A172 (cell line): ENCODE data around the gene NATD1. TPM values are rescaled to one million over a fixed set of nuclear protein-coding genes. Genes with fewer than 3 reads are reported as not detected.
"Not testable (repeated sequence)": the region's sequence is repeated elsewhere in the genome, so short reads cannot be mapped to it uniquely, and the experiment has no call there.

Experiments used
- DNase-seq: peaks from one replicate; pipeline ENCODE4 v3.0.0-alpha.2; 2015; ENCODE audit warnings: low spot score
- total RNA-seq: library from RNA; depleted of rRNA; stranded (reverse); fragments of >200 nt; shearing (Covaris generic); gene quantifications from 2 replicates; pipeline ENCODE4 v1.2.3, GENCODE V29; 2014

Gene NATD1
- total RNA-seq, 1 experiment from 2014 or later: 1.9 TPM

DNA sequence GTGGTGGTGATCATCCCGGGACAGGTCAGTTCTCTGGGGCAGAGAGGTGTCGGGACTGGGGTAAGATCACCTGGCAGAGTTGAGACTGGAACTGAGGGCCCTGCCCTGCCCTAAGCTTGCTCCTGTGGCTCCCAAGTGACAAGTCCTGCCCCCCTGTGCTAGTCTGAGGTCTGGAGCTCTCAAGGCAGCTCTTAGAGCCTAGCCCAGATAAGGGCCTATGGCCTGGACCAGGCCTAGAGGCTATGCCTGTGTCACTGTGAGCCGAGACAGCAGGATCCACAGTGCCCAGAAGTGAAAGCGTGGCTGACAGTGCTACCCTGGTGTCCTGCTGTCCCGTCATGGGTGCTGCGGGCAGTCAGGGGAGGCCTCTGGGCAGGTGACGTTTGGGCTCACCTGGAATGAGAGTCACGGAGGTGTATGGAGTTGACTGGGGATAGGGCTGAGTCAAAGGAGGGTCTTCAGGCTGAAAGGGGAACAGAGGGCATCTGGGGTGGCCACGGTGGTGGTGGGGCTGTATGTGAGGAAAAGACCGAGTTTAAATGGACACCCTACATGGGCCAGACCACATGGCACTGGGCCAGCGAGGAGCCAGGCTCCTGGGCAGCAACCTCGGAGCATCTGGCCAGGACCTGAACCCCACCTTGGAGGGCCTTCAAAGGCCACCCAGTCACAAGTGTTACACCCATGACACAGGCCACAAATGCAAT is 5.5 kb downstream of the NATD1 start:
- no peak for DNase-seq

DNA sequence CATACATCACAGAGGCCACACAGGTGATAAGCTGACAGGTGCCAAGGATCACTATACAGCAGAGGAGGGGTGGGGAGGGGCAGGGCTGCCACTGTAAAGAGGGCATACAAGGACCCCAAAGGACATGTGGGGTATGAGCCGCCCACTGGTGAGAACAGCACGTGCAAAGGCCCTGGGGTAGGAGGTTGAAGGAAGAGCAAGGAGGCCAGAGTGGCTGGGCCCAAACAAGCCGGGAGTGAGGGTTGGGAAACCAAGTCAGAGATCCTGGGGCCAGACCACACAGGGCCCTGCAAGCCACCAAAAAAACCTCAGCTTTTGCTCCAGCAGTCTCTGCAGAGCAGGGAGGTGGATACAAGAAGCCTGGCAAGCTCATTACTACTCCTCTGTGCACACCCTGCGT is 6.5 kb downstream of the NATD1 start:
- DNase-seq: no peak

DNA sequence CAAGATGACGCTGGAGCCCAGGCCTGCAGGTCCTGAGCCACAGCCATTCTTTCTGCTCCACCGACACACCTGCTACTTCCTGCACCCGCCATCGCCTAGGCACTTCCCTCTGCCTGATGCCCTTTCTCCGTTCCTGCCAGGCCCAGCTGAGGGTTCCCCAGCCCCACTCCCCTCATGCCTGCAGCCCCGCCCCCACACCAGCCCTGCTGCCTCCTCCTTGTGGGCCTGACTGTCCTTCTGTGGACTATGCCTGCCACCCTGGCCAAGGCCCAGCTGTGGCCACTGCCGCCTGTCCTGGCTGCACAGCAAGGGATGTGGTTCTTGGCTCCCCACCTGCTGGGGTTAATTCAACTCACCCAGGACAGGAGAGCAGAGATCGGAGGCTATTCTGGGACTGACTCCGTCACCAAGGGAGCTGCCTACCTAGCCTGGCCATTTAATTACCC is 7.5 kb downstream of the NATD1 start:
- DNase-seq: no peak

DNA sequence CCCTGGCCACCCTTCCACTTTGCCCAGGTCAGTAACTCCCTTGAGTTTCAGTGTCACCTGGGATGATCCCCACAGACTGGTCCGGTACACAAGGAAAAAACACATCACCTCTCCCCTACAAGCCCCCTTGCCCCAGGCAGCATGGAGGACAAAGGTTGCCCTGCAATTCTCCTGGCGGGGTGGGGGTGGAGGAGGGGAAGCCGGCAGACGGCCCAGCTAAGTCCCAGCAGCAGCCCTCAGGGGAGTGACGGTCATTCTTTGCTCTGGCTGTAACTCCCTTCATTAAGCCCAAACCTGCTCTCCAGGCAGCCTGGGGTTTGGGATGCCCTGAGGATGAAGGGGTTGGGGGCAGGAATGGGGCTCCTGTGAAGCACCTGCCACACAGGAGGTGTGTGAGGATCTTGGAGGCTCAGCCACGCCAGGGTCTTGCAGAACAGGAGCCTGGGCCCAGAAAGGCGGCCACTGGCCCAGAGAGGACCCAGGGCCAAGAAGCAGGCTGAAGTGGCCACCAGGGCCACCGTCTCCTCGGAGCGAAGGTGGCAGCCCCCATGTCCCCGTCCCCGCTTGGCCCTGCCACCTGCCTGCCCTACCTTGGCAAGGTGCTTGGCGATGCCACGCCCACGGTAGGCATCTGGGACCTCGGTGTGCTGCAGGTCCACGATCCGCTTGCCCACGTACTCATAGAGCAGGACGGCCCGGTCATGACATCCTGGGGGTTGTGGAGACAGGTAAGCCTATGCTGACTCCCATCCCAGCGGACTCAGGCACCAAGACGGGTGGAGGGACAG is 9.5 kb downstream of the NATD1 start:
- no peak for DNase-seq

DNA sequence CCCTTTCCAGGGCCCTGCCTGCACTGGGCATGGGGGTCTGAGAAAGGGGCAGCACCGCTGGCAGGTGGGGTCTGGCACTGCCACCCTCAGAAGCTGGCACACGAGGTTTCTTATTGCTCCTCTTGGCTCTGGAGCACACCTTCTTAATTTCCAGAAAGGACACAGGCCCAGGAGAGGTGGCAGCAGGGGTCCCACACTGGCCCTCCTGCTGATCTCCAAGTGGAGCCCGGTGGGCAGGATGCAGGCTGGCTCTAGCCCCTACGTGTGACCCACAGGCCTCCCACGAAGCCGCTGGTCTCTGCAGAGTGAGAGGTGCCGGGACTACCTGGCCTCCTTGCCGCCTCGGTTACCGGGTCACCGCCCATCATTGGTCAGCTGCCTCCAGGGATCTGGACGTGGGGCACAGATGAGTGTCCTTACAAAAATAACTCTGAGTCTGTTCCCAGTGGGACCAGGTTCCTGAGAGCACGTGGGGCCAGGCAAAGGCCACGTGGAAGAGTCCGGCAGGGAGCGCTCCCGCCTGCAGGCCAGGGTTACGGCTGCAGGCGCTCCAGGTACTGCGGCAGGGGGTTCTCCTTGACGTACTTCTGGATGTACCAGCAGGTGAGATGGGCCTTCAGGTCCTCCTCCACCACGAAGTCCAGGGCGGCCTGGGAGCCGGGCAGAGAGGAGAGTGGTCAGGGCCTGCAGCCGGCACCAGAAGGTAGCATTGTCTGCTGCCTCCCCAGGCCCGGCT is 10.3 kb downstream of the NATD1 start:
- no peak for DNase-seq

DNA sequence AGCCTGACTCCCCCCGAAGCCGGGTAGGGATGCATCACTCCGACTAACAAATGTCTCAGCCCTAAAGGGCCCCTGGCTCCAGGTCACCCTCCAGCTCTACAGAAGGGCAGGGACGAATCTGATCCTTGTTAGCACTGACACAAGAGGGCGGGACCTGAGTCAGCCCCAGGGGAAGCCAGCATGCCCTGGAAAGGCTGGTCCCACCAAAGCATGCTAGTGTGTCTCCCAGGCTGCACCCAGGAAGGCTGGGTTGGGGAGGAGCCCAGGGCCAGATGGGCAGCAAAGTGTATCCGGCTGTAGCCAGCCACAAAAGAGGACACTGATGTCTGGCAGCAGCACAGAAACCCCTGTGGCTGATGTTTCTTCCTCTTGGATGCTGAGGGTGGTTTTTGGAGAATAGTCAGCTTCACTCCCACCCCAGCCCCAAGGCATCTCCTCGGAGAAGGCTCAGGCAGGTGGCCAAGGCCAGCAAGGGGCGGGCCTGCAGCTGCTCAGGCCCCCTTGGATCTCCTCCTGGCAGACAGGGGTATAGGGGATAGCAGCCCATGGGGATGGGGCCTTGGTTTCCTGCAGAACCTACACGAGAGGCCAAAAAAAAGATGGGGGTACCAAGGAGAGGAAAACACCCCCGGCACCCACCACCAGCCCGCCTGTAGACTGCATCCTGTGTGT is 11.0 kb downstream of the NATD1 start:
- no peak for DNase-seq

DNA sequence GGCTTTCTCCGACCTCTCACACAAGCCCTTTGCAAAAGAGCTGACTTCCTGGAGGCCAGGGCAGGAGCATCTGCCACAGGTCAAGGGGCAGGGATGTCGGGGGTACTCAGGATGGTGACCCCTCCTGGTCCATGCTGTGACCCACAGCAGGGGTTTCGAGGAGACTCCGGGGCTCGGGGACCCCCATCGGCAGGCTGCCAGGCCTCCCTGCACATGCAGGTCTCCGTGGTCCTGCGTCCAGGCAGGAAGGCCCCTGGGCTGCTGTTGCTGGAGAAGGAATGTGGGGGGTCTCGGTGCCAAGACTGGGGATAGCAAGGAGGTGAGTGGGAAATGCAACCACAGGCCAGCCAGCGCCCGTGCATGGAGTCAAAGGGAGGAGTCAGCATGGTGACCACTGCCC is 11.6 kb downstream of the NATD1 start:
- no peak for DNase-seq

DNA sequence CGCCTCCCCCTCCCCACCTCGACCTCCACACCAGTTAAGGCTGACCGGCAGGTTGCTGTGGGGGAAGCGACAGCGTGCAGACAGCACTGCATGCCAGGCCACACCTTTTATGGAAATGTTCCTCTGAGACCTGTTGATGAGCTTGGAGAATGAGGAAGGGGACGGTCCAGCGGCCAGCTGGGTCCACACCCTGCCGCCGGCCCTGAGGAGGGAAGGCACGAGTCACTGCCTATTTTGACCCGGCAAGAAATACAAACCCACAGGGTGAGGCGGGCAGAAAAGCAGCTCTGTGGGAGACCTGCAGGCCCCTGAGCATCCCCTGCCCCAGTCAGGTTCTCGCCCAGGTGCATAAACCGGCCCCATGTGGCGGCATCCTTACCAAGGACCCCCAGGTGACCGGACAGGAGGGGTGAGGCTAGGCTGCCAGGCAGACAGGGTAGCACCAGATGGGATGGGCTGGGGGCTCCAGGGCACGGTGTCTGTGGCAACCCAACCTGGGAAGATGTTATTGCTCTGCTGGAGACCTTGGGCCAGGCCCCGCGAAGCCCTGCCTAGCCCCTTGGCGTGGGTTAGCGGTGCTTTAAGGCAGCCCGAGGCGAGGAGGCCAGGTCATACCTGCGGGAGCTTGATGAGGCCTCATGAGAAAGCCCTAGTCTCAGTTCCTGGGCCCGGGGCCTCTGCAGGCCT is 12.7 kb downstream of the NATD1 start:
- no peak for DNase-seq

DNA sequence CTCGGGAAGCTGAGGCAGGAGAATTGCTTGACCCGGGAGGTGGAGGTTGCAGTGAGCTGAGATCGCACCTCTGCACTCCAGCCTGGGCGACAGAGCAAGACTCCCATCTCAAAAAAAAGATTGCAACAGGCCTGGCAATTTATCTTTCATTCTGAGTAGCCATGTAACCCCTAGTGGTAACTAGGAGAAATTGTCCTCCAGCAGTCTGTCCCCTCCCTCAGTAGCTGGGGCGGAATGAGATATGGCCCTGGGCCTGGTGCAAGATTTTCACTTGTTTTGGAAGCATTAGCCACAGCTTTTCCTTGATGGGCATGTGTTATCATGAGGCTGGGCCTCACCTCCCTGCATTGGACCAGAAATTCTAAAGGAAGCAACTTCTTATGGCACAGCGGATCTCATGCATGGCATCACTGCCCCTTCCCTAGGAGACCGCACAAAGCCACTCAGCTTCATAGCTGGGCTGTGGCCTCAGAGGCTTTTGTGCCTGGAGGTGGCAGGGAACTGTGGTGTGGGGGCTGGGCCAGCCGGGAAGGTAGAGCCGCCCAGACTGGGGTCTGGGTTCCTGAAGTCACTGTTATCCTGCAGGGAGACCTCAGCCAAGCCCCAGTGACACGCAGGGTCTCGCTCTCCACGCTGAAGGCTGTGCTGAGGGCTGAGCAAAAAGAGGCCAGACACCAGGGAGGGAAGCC is 13.4 kb downstream of the NATD1 start:
- no peak for DNase-seq

DNA sequence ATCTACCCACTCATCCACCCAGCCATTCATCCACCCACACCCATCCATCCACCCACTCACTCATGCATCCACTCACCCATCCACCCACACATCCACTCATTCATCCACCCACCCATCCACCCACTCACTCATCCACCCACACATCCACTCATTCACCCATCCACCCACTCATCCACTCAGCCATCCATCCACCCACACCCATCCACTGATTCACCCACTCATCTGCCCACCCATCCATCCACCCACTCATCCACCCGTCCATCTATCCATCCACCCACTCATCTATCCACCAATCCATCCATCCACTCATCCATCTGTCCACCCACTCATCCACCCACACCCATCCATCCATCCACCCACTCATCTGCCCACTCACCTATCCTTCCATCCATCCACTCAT is 17.3 kb downstream of the NATD1 start:
- DNase-seq: no peak

DNA sequence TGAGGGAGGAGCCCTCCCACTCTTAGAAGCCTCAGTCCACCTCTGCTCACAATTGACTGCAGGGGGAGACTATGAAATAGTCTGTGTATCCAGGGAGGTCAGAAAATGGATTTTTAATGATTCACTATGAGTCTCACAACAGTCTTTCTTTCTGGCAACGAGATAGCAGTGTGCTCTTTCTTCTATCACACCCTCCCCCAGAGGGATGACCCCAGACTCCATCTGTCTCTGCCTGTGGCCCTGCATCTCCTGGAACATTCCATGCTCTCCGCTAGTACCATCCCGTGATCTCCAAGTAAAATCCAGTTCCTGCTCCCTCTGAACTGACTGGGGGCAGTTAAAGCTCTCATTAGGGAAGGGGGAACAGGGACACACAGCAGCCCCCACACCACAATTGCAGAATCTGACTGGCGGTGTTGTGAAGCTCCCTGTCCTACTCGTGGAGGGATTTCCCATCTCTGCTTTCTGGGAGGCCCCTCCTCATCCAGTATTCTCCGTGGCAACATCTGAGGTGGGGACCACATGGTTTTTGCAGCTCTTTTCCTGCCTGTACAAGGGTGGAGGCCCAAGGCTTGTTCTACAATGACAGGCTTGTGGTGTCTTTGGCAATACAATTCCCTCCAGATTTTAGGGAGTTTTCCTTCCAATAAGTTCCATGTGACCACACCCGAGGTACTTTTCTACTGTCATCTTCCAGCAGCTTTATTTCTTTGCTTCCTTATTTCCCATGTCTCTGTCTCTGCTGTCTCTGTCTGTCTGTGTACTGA is 19.4 kb downstream of the NATD1 start:
- no peak for DNase-seq

DNA sequence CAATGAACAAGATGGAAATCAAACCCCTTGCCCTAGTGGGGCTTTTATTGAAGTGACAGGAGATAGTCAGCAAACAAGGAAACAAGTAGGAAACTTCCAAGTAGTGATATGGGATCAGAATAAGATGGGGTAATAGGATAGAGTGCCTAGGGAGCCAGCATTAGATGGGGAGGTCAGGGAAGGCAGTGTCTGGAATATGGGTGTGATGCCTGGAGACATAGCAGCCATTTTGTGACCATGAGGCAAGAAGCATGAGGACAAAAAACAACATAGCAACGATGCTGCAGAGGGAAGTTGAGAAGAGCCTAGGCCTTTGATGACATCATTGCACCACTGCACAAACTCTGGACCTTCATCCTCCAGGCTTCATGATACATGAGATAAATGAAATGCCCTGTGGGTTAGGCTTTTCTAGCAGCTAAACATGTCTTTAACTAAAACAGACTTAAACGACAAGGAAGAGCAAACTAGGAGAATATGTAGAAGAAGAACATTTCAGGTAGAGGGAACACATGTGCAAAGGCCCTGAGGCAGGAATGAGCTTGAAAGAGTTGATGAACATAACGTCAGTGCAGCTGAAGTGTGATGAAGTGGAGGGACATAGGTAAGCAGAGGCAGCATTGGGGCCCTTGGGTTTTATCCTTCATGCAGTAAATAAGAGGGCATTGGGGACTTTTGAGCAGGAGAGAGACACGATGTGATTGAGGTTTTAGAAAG is 21.0 kb downstream of the NATD1 start:
- DNase-seq: no peak

DNA sequence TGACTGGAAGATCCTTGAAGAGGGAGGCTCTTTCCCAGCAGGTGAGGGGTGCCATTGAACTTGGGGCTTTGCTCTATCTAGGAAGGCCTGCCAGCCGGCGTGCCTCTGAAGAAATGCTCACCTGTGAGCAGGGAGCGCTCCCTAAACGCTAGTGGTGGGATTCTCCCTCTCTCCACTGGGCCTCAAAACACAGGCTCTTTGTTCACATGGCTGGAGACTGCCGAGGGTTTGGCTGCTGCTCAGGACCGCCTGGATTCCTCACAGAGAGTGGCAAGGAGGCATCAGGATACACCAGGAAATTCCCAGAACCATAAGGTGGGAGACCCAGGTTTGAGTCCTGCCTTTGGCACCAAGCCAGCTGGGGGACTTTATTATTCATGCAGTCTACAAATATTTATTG is 21.7 kb downstream of the NATD1 start:
- DNase-seq: no peak

DNA sequence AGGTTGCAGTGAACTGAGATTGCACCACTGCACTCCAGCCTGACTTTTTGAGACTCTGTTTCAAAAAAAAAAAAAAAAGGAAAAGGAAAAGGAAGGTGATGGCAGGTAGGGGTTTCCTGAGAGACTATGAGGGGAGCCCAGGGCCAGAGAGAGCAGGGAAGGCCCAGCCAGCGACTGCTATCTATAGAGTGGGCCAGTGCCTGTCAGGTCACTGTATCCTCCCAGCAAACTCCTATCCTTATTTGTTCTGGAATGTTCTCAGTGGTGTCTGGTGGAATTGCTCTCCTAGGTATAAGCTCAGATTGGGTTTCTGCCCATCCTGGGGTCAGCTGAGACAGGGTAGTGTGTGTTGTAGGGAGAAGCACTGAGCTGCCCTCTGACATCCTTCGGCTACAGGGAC is 24.4 kb downstream of the NATD1 start:
- no peak for DNase-seq

DNA sequence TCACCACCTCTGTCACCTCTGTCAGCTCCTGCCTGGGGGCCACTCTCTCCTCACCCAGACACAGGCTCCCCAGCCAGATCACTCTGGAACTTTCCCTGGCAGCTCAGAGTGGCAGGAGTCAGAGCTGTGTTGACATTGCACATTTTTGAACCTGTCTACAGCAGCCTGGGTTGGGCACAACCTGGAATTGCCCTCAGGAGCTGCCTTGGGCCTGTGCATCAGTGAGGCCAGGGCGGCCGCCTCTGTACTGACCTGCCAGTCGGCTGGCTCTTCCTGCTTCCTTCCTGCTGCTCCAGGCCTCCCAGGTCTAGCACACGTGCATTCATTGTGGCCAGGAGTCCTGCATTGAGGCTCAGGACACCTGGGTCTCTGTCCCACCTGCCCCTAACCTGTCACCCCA is 25.1 kb downstream of the NATD1 start:
- no peak for DNase-seq

DNA sequence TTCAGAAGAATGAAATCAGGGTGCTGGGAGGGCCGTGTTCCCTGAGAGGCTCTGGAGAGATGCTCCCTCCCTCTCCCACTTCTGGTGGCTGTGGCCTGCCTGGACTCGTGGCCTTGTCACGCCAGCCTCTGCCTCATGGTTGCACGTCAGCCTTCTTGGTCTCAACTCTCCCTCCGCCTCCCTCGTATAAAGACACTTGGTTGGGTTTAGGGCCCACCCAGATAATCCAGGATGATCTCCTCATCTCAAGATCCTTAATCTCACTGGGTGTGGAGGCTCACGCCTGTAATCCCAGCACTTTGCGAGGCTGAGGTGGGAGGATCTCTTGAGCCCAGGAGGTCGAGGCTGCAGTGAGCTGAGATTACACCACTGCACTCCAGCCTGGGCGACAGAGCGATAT is 25.9 kb downstream of the NATD1 start:
- DNase-seq: not testable (repeated sequence)

DNA sequence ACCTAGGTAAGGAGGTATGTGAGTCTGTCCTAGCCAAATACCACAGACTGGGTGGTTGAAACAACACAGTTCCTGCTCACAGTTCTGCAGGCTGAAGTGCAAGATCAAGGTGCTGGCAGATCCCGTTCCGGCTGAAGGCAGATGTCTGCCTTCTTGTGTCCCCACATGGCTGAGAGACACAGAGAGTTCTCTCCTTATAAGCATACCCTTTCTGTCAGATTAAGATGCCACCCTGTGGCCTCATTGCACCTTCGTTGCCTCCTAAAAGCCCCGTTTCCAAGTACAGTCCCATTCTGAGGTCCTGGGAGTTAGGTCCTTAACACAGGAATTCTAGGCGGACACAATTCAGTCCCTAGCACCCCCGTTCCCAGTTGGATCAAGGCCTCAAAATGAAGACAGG is 30.1 kb downstream of the NATD1 start:
- no peak for DNase-seq

DNA sequence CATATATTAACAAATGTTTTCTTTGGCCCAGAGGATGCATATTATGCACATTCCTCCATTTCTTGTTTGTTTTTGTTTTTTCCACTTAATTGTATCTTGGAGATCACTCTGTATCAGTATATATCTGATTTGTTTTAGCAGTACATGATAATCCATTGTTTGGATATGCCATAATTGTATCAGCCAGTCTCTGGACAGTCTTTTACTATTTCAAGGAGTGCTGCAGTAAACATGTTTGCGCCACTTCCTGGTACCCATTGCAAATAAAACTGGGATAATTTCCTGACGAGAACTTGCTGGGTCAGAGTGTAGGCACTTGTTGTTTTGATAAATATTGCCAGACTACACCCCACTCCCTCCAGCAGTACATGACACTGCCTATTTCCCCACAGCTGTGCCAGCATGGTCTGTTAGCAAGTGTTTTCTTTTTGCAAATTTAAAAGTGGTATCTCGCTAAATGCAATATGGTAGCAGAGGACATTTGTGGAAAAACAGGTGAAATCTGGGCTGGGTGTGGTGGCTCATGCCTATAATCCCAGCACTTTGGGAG is 34.3 kb downstream of the NATD1 start:
- no peak for DNase-seq

DNA sequence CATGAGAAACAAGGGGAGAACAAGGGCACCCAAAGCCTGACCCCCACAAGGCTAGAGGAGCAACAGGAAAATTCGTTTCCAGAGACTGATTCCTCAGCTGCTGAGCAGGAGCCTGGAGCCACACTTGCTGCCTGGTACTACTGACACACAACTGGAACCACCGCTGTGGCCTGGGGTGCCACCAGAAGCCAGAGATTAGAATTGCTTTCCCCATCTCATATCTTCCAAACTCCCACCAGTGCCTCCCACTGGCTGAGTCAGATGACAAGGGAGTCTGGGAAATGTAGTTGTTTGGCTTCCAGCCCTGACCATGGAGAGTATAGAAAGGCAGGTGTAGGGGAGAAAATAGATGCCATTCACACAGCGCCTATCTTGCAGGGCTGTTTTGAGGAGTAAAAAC is 35.1 kb downstream of the NATD1 start:
- DNase-seq: no peak
